ENCODE data around the gene WDR81. TPM values are rescaled to one million over a fixed set of nuclear protein-coding genes. Genes with fewer than 3 reads are reported as not detected.

WDR81 gene
- total RNA-seq (2022; extraction: Qiagen RNA extraction): 23.6 to 34.8 TPM (median 30.5 TPM) in 5 replicates

GRCh38 chr17:1724351-1724868 lies at the start of gene WDR81:
TSS of gene WDR81 (plus strand) at chr17:1724704. CDS start at chr17:1724960, 256 bp downstream.

GRCh38 chr17:1684378-1685189 lies 39.9 kb upstream of the WDR81 start, which contains the start of gene PRPF8:
TSS of gene PRPF8 (minus strand) at chr17:1684867. CDS start at chr17:1684571, 296 bp downstream.

GRCh38 chr17:1709971-1710806 lies 14.3 kb upstream of the WDR81 start, which contains the start of gene TLCD2:
TSS of gene TLCD2 (minus strand) at chr17:1710377. CDS start at chr17:1710242, 135 bp downstream.

GRCh38 chr17:1742371-1743087 lies 18.0 kb downstream of the WDR81 start, which contains the start of gene SERPINF2:
TSS of gene SERPINF2 (plus strand) at chr17:1742871. CDS start at chr17:1744996, 2,125 bp downstream.

Other genes starting within 250 kb of the WDR81 start
- 120 to 141 TPM (median 131 TPM) in 5 replicates for gene MYO1C, start 232.0 kb upstream of the WDR81 start, total RNA-seq (2022; extraction: Qiagen RNA extraction)
- gene INPP5K, start 208.1 kb upstream of the WDR81 start, total RNA-seq (2022; extraction: Qiagen RNA extraction): 23.3 to 25.6 TPM (median 25.2 TPM) in 5 replicates
- 64.8 to 68.3 TPM (median 67.4 TPM) in 5 replicates for gene PITPNA, start 161.9 kb upstream of the WDR81 start, total RNA-seq (2022; extraction: Qiagen RNA extraction)
- gene SLC43A2, start 95.9 kb upstream of the WDR81 start, total RNA-seq (2022; extraction: Qiagen RNA extraction): 4.7 to 6.8 TPM (median 5.9 TPM) in 5 replicates
- gene SCARF1, start 79.0 kb upstream of the WDR81 start, total RNA-seq (2022; extraction: Qiagen RNA extraction): 0.19 to 0.43 TPM (median 0.23 TPM) in 5 replicates
- 11.8 to 20.0 TPM (median 17.7 TPM) in 5 replicates for gene RILP, start 74.8 kb upstream of the WDR81 start, total RNA-seq (2022; extraction: Qiagen RNA extraction)
- 245 to 262 TPM (median 251 TPM) in 5 replicates for gene PRPF8, start 39.8 kb upstream of the WDR81 start, total RNA-seq (2022; extraction: Qiagen RNA extraction)
- gene TLCD2, start 14.3 kb upstream of the WDR81 start, total RNA-seq (2022; extraction: Qiagen RNA extraction): 1.3 to 2.0 TPM (median 1.6 TPM) in 5 replicates
- gene SERPINF2, start 18.2 kb downstream of the WDR81 start, total RNA-seq (2022; extraction: Qiagen RNA extraction): 3.2 to 5.2 TPM (median 4.4 TPM) in 5 replicates
- gene SERPINF1, start 37.4 kb downstream of the WDR81 start, total RNA-seq (2022; extraction: Qiagen RNA extraction): 1.6 to 2.3 TPM (median 1.8 TPM) in 5 replicates
- 8.4 to 9.8 TPM (median 9.1 TPM) in 5 replicates for gene SMYD4, start 105.2 kb downstream of the WDR81 start, total RNA-seq (2022; extraction: Qiagen RNA extraction)
- 56.9 to 77.7 TPM (median 69.1 TPM) in 5 replicates for gene RPA1, start 105.3 kb downstream of the WDR81 start, total RNA-seq (2022; extraction: Qiagen RNA extraction)

Data from A549 treated with AZD2906 at 1 μM for 4 hours (cell line).